Progenitor cell of endocrine pancreas (in vitro differentiated cells): ENCODE results near the gene RCL1. TPM values are rescaled to one million over a fixed set of nuclear protein-coding genes. Genes with fewer than 3 reads are reported as not detected.

Source experiments
- DNase-seq: peaks from one replicate; pipeline ENCODE4 v3.0.0; 2021; ENCODE audit warnings: low spot score; ENCODE audit not compliant: unreplicated experiment
- H3K27ac Mint-ChIP-seq: 2 replicates; pipeline ENCODE4 v1.8.0; 2021; ENCODE audit warnings: mild to moderate bottlenecking, moderate library complexity, mixed read lengths
- H3K27me3 Mint-ChIP-seq: 2 replicates; pipeline ENCODE4 v1.8.0; 2021; ENCODE audit warnings: mixed read lengths
- H3K36me3 Mint-ChIP-seq: 2 replicates; pipeline ENCODE4 v1.8.0; 2022; ENCODE audit warnings: mixed read lengths; ENCODE audit not compliant: insufficient read depth
- H3K4me1 Mint-ChIP-seq: 2 replicates; pipeline ENCODE4 v1.8.0; 2021; ENCODE audit warnings: low read depth, mixed read lengths
- H3K4me3 Mint-ChIP-seq: 2 replicates; pipeline ENCODE4 v1.8.0; 2021; ENCODE audit warnings: low read depth, mild to moderate bottlenecking, moderate library complexity, mixed read lengths
- H3K9me3 Mint-ChIP-seq: 2 replicates; pipeline ENCODE4 v1.8.0; 2021; ENCODE audit warnings: low read depth, mixed read lengths
- total RNA-seq: library from RNA; stranded (reverse); gene quantifications from 2 replicates; pipeline ENCODE4 v1.2.1, GENCODE V29; 2021
- TF ChIP-seq, protein P1 (sequence below): fragments of 200-600 bp; sonication (generic); IDR thresholded peaks from one replicate; pipeline ENCODE4 v1.5.0; 2021; ENCODE audit warnings: antibody characterized with exemption, mild to moderate bottlenecking; ENCODE audit not compliant: unreplicated experiment

The RCL1 gene
- total RNA-seq, 1 donor from 2014 or later: 18.2 TPM

DNA sequence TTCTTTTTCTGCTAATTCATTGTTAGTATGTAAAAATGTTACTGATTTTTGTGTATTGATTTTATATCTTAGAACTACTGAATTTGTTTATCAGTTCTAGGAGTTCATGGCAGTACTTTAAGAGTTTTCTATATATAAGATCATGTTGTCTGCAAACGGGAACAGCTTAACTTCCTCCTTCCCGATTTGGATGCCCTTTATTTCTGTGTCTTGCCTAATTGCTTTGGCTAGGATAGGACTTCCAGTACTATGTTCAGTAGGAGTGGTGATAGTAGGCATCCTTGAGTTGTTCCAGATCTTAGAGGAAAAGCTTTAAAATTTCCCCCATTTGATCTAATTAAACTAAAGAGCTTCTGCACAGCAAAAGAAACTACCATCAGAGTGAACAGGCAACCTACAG, 20.1 kb downstream of the RCL1 start:
- Mint-ChIP-seq H3K4me3 (no peak overlapping the region), H3K4me1 (no peaks in the 10 kb centered on the region)

DNA sequence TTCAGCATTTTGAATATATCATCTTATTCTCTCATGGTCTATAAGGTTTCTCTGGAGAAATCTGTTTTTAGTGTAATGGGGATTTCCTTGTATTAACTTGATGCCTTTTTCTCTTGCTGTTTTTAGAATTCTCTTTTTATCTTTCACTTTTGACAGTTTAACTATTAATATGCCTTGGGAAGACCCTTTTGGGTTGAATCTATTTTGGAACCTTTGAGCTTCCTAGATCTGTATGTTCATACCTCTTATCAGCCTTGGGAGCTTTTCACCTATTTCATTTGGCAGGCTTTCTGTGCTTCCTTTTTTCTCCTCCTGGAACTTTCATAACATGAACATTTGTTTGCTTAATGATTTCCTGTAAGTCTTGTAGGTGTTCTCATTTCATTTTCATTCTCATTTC, 22.2 kb downstream of the RCL1 start:
- Mint-ChIP-seq H3K4me3 (no peak overlapping the region), H3K27me3 (no peaks in the 10 kb centered on the region), H3K27ac (no peak overlapping the region), H3K36me3 (peaks cover 11% of the 10 kb centered on the region), H3K9me3 (peaks cover 21% of the 10 kb centered on the region), H3K4me1 (no peaks in the 10 kb centered on the region)
- TF ChIP-seq, protein P1, sequence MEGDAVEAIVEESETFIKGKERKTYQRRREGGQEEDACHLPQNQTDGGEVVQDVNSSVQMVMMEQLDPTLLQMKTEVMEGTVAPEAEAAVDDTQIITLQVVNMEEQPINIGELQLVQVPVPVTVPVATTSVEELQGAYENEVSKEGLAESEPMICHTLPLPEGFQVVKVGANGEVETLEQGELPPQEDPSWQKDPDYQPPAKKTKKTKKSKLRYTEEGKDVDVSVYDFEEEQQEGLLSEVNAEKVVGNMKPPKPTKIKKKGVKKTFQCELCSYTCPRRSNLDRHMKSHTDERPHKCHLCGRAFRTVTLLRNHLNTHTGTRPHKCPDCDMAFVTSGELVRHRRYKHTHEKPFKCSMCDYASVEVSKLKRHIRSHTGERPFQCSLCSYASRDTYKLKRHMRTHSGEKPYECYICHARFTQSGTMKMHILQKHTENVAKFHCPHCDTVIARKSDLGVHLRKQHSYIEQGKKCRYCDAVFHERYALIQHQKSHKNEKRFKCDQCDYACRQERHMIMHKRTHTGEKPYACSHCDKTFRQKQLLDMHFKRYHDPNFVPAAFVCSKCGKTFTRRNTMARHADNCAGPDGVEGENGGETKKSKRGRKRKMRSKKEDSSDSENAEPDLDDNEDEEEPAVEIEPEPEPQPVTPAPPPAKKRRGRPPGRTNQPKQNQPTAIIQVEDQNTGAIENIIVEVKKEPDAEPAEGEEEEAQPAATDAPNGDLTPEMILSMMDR: no peak
- no peak for DNase-seq

More for the DNA sequence above, 20.1 kb downstream of the RCL1 start:
- H3K36me3 Mint-ChIP-seq: peaks cover 13% of the 10 kb centered on the region
- DNase-seq: no peak
- H3K27ac Mint-ChIP-seq: no peak overlapping the region
- peaks cover 23% of the 10 kb centered on the region for H3K9me3 Mint-ChIP-seq
- H3K27me3 Mint-ChIP-seq: no peaks in the 10 kb centered on the region
- TF ChIP-seq, protein P1: no peak

DNA sequence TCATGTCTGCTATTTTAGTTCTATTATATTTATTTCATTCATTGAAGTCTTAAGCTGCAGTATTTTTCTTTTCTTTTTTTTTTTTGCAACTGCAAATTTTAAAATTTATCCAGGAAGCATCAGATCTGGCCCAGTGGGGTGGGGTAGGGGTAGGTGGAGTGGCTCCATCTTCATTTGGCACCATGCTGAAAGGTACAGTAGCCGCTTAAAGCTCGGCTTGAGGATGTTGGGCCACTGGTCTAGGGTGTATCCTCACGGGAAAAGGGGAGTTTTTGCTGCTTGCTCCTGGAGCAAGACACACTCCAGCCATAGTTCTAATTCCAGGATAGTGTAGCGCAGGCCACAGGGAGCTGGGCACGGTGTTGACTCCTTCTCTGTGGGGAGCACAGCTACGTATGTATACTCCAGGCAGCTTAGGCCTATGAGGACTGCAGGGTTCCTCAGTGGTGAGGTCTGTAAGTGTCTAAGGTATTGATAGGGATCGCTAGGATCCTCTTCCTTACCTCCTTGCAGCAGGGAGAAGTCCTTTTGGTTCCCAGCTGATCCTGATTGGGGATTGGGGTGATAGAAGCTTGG, 22.7 kb downstream of the RCL1 start:
- no peaks in the 10 kb centered on the region for H3K4me1 Mint-ChIP-seq
- peaks cover 19% of the 10 kb centered on the region for H3K9me3 Mint-ChIP-seq
- TF ChIP-seq, protein P1: no peak
- no peak for DNase-seq
- H3K4me3 Mint-ChIP-seq: no peak overlapping the region
- H3K27ac Mint-ChIP-seq: no peak overlapping the region
- peaks cover 10% of the 10 kb centered on the region for H3K36me3 Mint-ChIP-seq
- no peaks in the 10 kb centered on the region for H3K27me3 Mint-ChIP-seq

DNA sequence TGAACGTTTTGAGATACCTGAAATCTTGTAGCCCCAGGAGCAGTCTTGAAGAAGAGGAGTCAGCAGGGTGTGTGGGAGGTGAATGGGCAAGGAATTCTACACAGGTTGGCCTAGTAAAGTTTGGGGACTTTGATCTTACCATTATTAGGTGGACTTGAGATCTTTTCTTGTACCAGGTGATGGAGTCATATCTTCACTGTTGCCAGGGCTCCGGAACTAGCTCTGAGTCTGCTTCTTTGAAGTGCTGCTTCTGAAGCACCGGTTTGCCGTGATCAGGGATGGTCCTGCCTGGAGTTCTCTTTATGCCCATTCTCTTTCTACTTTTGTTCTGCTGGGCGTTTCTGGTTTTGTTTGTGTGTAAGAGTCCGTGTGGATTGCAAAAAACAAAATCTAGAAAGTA, 27.4 kb downstream of the RCL1 start:
- Mint-ChIP-seq H3K9me3 (no peaks in the 10 kb centered on the region), H3K4me3 (no peak overlapping the region), H3K36me3 (peaks cover 2% of the 10 kb centered on the region), H3K4me1 (no peaks in the 10 kb centered on the region), H3K27me3 (no peaks in the 10 kb centered on the region), H3K27ac (no peak overlapping the region)
- TF ChIP-seq, protein P1: no peak
- DNase-seq: no peak

DNA sequence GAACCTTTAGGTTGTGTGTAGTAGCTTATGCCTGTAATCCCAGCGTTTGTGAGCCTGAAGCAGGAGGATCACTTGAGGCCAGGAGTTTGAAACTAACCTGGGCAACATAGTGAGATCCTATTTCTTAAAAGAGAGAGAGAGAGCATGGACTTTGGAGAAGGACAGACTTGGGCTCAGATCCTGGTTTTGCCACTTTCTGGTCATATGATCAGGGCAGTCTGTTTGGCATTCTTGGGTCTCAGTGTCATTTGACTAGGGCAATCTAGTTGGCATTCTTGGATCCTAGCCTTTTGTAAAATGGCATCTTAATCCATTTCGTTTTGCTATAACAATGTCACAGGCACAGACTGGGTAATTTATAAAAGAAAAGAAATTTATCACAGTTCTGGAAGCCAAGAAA, 28.4 kb downstream of the RCL1 start:
- Mint-ChIP-seq H3K4me1 (no peaks in the 10 kb centered on the region), H3K36me3 (peaks cover 2% of the 10 kb centered on the region), H3K27me3 (no peaks in the 10 kb centered on the region), H3K4me3 (no peak overlapping the region), H3K9me3 (no peaks in the 10 kb centered on the region), H3K27ac (no peak overlapping the region)
- DNase-seq: no peak
- TF ChIP-seq, protein P1: no peak
